Daoy (cell line): Measurements from ENCODE around the gene CREBL2. TPM values are rescaled to one million over a fixed set of nuclear protein-coding genes. Genes with fewer than 3 reads are reported as not detected.
"Not testable (repeated sequence)": the region's sequence is repeated elsewhere in the genome, so short reads cannot be mapped to it uniquely, and the experiment has no call there.

Experiments used
- DNase-seq: peaks from one replicate; pipeline ENCODE4 v3.0.0-alpha.2; 2015; ENCODE audit warnings: low read depth
- total RNA-seq: library from RNA; depleted of rRNA; stranded (reverse); fragments of >200 nt; shearing (Covaris generic); gene quantifications from 2 replicates; pipeline ENCODE4 v1.2.3, GENCODE V29; 2014

CREBL2 gene
- total RNA-seq, 1 experiment from 2014 or later, result 7.7 TPM

- no peak for DNase-seq
Measured at GRCh38 chr12:12635651-12636050, 24.0 kb downstream of the CREBL2 start.

- DNase-seq, result no peak
Measured at GRCh38 chr12:12636641-12637040, 25.0 kb downstream of the CREBL2 start.

- DNase-seq, result not testable (repeated sequence)
Measured at GRCh38 chr12:12639995-12640394, 28.3 kb downstream of the CREBL2 start.

GRCh38 chr12:12641650-12642049 is 30.0 kb downstream of the CREBL2 start:
- DNase-seq, result no peak

- DNase-seq, result no peak
Measured at GRCh38 chr12:12642916-12643315, 31.2 kb downstream of the CREBL2 start.

GRCh38 chr12:12645485-12645884 is 33.8 kb downstream of the CREBL2 start:
- DNase-seq, result no peak

GRCh38 chr12:12645968-12646367 is 34.3 kb downstream of the CREBL2 start:
- peak; percentile 15 for DNase-seq

- DNase-seq, result no peak
Measured at GRCh38 chr12:12646483-12647072, 34.9 kb downstream of the CREBL2 start.

GRCh38 chr12:12648284-12648683 is 36.6 kb downstream of the CREBL2 start:
- no peak for DNase-seq

- DNase-seq, result no peak
Measured at GRCh38 chr12:12648951-12649650, 37.4 kb downstream of the CREBL2 start.

GRCh38 chr12:12651752-12652151 is 40.1 kb downstream of the CREBL2 start:
- DNase-seq, result no peak

- not testable (repeated sequence) for DNase-seq
Measured at GRCh38 chr12:12652704-12653103, 41.0 kb downstream of the CREBL2 start.

GRCh38 chr12:12653922-12654321 is 42.2 kb downstream of the CREBL2 start:
- no peak for DNase-seq

GRCh38 chr12:12654691-12655460 is 43.2 kb downstream of the CREBL2 start:
- DNase-seq, result no peak

- no peak for DNase-seq
Measured at GRCh38 chr12:12660201-12660600, 48.5 kb downstream of the CREBL2 start.

- DNase-seq, result no peak
Measured at GRCh38 chr12:12661086-12661856, 49.6 kb downstream of the CREBL2 start.

GRCh38 chr12:12663644-12664294 is 52.1 kb downstream of the CREBL2 start:
- no peak for DNase-seq

GRCh38 chr12:12665194-12665593 is 53.5 kb downstream of the CREBL2 start:
- no peak for DNase-seq

- DNase-seq, result no peak
Measured at GRCh38 chr12:12668005-12668404, 56.3 kb downstream of the CREBL2 start.

- no peak for DNase-seq
Measured at GRCh38 chr12:12669020-12669419, 57.3 kb downstream of the CREBL2 start.

- DNase-seq, result peak; percentile 67
Measured at GRCh38 chr12:12671850-12672660, 60.4 kb downstream of the CREBL2 start.
